Measurements from ENCODE around the gene ANKRD60. TPM values are rescaled to one million over a fixed set of nuclear protein-coding genes. Genes with fewer than 3 reads are reported as not detected.

Gene ANKRD60
- total RNA-seq, 1 donor from 2014 or later: not detected

- TF ChIP-seq, protein P1, sequence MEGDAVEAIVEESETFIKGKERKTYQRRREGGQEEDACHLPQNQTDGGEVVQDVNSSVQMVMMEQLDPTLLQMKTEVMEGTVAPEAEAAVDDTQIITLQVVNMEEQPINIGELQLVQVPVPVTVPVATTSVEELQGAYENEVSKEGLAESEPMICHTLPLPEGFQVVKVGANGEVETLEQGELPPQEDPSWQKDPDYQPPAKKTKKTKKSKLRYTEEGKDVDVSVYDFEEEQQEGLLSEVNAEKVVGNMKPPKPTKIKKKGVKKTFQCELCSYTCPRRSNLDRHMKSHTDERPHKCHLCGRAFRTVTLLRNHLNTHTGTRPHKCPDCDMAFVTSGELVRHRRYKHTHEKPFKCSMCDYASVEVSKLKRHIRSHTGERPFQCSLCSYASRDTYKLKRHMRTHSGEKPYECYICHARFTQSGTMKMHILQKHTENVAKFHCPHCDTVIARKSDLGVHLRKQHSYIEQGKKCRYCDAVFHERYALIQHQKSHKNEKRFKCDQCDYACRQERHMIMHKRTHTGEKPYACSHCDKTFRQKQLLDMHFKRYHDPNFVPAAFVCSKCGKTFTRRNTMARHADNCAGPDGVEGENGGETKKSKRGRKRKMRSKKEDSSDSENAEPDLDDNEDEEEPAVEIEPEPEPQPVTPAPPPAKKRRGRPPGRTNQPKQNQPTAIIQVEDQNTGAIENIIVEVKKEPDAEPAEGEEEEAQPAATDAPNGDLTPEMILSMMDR (IDR thresholded peaks at IDR 0.05; ENCODE audit: insufficient read depth, low read length, severe bottlenecking): no peak
- FAIRE-seq (no peak), DNase-seq (ENCODE audit: low read depth) (peak; percentile 60)
- Histone ChIP-seq H3K4me3 (ENCODE audit: low read depth, low read length) (no peak overlapping the region), H3K36me3 (ENCODE audit: control insufficient read depth, insufficient read depth, low read length) (no peaks in the 10 kb centered on the region), H3K27me3 (ENCODE audit: control insufficient read depth, insufficient read depth, low read length) (peaks cover 3% of the 10 kb centered on the region)
Observed at GRCh38 chr20:58219342-58219700, 9.1 kb downstream of the ANKRD60 start.

- no peaks in the 10 kb centered on the region for H3K36me3 ChIP-seq (ENCODE audit: control insufficient read depth, insufficient read depth, low read length)
- H3K4me3 ChIP-seq (ENCODE audit: low read depth, low read length): no peak overlapping the region
- DNase-seq (ENCODE audit: low read depth): no peak
- H3K27me3 ChIP-seq (ENCODE audit: control insufficient read depth, insufficient read depth, low read length): peaks cover 3% of the 10 kb centered on the region
- FAIRE-seq: no peak
- TF ChIP-seq, protein P1 (IDR thresholded peaks at IDR 0.05; ENCODE audit: insufficient read depth, low read length, severe bottlenecking): no peak
Observed at GRCh38 chr20:58218665-58219341, 9.7 kb downstream of the ANKRD60 start.

- no peak overlapping the region for H3K4me3 ChIP-seq (ENCODE audit: low read depth, low read length)
- peaks cover 2% of the 10 kb centered on the region for H3K27me3 ChIP-seq (ENCODE audit: control insufficient read depth, insufficient read depth, low read length)
- TF ChIP-seq, protein P1 (IDR thresholded peaks at IDR 0.05; ENCODE audit: insufficient read depth, low read length, severe bottlenecking): no peak
- FAIRE-seq: no peak
- H3K36me3 ChIP-seq (ENCODE audit: control insufficient read depth, insufficient read depth, low read length): no peaks in the 10 kb centered on the region
- no peak for DNase-seq (ENCODE audit: low read depth)
Observed at GRCh38 chr20:58216334-58216733, 12.1 kb downstream of the ANKRD60 start.

DNA sequence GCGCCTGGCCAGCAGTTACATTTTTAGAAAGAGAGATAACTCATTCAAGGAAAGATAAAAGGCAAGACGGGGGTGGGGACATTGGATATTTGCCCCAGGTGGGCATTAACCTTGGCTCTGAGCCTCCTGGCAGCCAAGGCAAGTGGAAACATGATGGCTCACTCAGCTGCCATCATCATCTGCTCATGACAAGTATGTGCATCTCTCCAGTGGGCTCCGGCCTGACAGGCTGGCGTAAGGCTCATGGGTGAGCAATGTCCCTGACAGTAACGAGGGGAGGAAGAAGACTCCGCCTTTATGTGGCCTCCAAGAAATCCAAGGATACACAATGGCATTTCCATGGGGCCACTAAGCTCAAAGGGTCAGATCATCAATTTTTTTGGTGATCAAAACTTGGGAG is 13.3 kb downstream of the ANKRD60 start:
- TF ChIP-seq, protein P1 (IDR thresholded peaks at IDR 0.05; ENCODE audit: insufficient read depth, low read length, severe bottlenecking): no peak
- Histone ChIP-seq H3K4me3 (ENCODE audit: low read depth, low read length) (no peak overlapping the region), H3K36me3 (ENCODE audit: control insufficient read depth, insufficient read depth, low read length) (no peaks in the 10 kb centered on the region), H3K27me3 (ENCODE audit: control insufficient read depth, insufficient read depth, low read length) (peaks cover 7% of the 10 kb centered on the region)
- no peak for FAIRE-seq
- no peak for DNase-seq (ENCODE audit: low read depth)

DNA sequence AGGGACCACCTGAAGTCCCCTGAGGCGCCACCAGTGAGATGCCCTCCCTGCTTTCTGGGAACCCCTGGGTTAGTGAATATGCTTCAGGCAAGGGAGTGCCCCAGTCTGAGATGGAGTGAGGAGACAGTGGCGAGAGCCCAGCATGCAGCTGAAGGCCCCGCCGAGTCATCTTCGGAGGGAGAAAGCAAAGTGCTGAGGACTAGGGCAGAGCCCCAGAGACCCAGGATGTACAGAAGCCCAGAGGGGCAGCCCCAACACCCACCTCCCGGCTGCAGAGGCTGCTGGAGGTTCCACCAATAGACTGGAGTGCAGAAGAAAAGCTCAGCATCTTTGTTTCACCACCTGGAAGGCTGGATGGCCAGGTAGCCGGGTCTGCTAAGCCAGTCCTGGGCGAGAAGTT is 14.1 kb downstream of the ANKRD60 start:
- FAIRE-seq: no peak
- H3K4me3 ChIP-seq (ENCODE audit: low read depth, low read length): no peak overlapping the region
- no peaks in the 10 kb centered on the region for H3K36me3 ChIP-seq (ENCODE audit: control insufficient read depth, insufficient read depth, low read length)
- H3K27me3 ChIP-seq (ENCODE audit: control insufficient read depth, insufficient read depth, low read length): peaks cover 7% of the 10 kb centered on the region
- no peak for DNase-seq (ENCODE audit: low read depth)
- TF ChIP-seq, protein P1 (IDR thresholded peaks at IDR 0.05; ENCODE audit: insufficient read depth, low read length, severe bottlenecking): no peak

GRCh38 chr20:58213716-58214115 is 14.7 kb downstream of the ANKRD60 start:
- TF ChIP-seq, protein P1 (IDR thresholded peaks at IDR 0.05; ENCODE audit: insufficient read depth, low read length, severe bottlenecking): no peak
- no peaks in the 10 kb centered on the region for H3K36me3 ChIP-seq (ENCODE audit: control insufficient read depth, insufficient read depth, low read length)
- peaks cover 7% of the 10 kb centered on the region for H3K27me3 ChIP-seq (ENCODE audit: control insufficient read depth, insufficient read depth, low read length)
- FAIRE-seq (no peak), DNase-seq (ENCODE audit: low read depth) (no peak)
- H3K4me3 ChIP-seq (ENCODE audit: low read depth, low read length): no peak overlapping the region
